HTERT RPE-1 (cell line): ENCODE data around the gene AKAP8.
"Not testable (repeated sequence)": the region's sequence is repeated elsewhere in the genome, so short reads cannot be mapped to it uniquely, and the experiment has no call there.

Experiments
- in situ Hi-C: fragments of 300-500 bp; cut with MboI; formaldehyde crosslinking; loops from 4 replicates; pipeline ENCODE4 v1.14.3; 2020; ENCODE audit warnings: low sequenced_read_pairs

Gene AKAP8

DNA sequence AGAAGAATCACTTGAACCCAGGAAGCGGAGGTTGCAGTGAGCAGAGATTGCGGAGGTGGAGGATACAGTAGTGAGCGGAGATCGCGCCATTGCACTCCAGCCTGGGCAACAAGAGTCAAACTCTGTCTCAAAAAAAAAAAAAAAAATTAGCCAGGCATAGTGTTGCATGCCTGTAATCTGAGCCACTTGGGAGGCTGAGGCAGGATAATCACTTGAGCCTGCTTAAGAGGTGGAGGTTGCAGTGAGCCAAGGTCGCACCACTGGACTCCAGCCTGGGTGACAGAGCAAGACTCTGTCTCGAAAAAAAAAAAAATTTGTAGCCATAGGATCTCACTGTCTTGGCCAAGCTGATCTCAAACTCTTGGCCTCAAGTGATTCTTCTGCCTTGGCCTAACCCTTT, 43.6 kb downstream of the AKAP8 start:
- in situ Hi-C loops: not testable (repeated sequence)

DNA sequence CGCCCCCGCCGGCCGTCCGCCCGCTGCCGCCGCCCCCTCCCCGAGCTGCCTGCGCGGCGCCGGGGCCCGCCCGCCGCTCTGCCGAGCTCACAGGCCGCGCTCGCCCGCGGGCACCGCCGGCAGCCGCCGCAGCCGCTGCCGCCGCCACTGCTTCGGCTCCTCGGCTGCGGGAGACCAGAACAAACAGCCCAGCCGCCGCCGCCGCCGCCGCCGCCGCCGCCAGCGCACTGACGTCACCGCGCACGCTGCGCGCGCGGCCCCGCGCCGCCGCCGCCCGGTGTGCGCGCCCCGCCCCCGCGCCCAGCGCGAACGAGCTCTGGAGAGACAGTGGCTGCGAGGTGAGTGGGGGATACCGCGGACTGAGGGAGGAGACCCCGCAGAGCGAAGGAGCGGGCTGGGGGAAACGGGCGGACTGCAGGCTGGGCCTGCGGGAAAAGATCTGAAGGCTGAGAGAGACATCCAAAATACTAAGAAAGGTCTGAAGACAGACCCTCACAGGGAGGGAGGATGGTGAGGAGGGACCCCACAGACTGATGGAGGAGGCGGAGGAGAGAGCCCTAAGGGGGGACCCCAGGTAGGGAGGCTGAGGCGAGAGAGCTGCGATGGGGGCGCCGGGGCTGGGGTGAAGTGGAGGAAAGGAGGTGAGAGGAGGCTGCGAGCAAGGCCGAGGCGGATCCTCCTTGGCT, 47.1 kb downstream of the AKAP8 start, which contains the start of gene BRD4:
Gene BRD4, minus strand, starts transcription at position 229 of the 686 bp plus-strand sequence. CDS start 59,440 bp downstream, outside the sequence.
- in situ Hi-C loops: no loop called here

DNA sequence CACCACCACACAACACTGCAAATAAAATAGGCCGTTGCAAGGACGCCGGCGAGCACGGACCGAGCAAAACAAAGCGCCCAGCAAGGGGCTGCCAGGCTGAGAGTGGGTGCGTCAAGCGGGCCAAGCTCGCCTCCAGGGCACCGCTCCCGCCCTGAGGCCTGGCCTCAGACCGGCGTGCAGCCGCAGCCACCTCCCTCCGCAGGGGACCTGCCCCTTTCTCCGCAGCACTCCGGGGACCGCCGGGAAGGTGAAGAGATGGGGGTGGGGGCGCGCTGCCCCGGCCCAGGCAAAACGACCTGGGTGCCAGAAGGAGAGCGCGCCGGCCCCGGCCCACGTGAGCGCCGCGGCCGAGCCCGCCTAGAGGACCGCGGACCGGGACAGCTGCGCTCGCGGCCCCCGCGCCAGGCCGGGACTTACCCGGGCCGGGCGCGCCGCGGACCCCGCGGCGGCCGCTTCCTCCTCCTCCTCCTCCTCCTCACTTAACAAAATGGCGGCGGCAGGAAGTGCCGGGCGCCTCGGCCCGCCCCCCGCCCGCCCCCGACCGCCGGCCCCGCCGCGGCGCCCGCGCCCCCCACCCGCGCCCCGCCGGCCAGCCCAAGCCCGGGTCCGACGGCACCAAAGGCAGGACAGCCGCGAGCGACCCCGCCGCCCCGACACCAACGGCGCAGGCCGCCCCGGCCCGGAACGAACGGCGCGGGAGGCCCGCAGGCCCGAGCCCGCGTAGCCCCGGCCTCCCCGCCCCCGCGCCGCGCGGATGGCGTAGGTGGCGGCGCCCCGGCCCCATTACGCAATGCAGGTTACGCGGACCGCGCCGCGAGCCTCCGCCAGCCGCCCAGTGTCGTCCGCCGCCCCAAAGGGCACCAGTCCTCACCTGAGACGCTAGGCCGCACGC, 47.9 kb downstream of the AKAP8 start:
- in situ Hi-C loops: no loop called here

DNA sequence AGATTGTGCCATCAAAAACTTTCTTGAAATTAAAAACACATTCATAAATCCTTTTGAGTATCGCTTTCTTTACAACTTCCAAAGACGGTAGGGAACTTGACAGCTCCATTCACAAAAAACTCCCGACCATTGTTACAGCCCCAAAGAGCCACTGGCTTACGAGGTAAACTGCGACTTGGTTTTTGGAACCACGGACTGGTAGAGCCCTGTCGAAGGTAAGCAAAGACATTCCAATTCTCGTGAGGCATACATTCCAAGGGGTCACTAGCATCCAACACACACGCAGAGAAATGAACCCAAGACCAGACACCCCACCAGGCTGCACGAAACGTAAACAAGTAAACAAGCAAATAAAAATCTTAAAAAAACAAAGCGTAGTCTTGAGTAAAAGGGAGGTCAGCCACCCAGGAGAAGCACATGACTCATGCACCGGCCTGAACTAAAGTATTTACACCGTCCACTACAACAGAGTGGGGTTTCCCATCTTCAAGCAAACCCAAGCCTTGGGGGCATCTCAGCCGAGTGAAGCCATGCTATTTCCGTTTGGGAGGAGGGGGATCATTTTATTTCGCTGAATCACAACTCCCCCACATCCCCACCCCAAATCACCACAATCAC, 48.7 kb downstream of the AKAP8 start:
- in situ Hi-C loops: no loop called here

DNA sequence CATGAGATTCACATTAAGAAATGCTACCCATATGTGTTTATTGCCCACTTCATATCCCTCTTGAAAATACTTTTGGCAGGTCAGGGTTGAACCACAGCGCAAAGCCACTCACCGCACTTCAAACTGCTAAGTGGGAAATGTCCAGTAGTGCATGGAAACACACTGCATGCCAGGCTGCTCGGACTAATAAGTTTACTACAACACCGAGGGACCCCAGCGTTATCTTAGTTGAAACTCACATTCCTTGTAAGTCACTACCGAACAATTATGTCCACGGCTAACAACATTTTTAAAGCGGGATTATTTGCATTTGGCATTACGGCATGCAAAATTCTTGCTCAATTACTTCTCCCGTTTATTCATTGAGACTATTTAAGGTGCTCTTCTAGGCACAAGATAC, 51.3 kb downstream of the AKAP8 start:
- in situ Hi-C loops: no loop called here

DNA sequence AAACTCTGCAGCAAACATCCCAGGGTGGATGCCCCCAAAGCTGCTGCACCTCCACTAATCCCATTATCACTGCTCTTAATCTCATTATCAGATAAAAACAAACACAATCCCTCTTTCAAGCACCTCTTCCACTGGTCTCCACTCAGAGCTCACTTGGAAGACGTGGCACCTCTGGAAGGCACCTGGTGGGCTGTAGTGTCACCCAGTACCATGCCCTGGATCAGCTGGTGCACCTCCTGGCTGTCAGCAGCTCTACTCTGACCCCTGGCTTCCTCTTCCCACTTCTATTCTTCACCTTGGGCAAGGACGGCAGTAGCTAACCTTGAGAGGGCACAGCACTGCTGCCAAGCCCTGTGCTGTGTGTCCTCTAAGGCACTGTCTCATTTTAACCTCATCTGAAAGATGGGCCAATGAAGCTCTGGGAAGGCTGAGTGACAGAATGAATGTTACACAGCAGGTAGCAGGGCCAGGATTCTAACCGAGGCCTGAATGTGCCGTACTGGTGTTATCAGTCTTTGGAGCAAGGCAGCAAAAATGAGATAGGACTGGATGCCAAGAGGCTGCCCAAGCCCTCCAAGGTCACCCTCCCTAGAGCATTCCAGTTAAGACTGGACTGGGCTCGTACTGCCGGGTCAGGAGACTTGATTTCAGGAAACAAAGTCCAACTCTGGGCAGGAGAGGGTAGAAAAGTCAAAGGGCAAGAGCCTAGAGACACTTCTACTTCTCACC, 54.6 kb downstream of the AKAP8 start:
- in situ Hi-C loops: no loop called here

DNA sequence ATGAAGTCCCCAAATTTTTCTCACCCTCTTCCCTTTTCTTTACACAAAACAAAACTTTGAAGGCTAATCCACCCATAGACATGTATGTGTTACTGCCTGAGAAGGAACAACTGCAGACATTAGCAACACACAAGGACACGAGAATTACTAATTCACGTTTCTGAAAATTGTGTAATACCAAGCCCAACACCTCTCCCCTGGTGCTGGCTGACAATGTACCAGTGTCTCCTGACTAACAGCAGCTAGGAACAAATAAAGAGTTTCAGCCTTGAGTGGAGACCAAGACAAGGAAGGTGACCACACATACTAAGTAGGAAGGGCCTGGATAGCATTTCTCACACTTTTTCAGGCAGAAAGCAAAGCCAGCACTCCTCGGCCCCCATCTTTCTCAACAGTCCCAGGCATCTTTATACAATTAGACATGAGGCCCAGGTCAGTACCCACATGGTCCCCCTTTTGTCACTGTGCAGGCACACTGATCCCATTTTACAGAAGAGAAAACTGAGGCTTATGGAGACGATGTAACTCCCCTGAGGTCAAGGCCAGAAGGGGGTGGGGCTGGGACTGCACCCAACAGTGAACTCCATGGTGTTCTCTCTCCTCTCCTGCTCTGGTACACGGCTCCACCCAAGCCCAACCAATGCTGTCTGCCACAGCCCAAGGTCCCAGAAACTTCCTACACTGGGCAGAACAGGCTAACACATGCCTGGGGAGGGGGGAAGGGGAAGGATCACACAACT, 55.9 kb downstream of the AKAP8 start:
- in situ Hi-C loops: no loop called here

DNA sequence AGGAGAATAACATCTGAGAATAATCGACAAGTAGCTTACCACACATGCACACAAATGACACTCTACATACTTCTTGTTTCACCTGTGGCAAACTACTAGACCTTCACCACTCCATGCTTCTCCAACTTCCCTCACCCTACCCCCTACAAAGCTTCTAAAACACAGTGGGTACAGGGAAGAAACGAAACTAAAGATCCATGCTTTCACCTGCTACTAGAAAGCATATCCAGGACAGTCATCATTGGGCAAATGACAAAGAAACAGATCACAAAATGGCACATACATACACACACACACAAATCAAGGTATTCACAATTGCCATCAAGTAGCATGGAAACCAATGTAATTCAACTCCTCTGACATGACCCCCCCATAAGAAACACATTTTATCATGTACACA, 57.8 kb downstream of the AKAP8 start:
- in situ Hi-C loops: no loop called here

DNA sequence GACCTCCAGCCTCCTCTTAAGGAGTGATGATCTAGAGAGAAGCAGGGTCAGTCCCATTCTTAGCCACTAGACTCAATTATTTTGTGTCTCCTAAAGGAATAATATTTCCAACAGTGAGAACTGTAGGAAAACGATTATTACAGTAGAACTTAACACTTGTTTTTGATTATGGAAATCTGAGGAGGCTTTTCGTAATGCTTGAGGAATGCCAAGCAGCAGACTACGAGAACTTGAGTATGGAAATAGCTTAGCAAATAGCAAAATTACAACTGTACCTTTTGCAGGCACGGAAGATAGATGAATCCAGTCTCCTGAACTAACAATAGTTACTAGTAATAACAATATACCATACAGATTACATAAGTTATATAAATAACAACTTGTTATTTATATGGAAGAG, 59.5 kb downstream of the AKAP8 start:
- in situ Hi-C loops: no loop called here

DNA sequence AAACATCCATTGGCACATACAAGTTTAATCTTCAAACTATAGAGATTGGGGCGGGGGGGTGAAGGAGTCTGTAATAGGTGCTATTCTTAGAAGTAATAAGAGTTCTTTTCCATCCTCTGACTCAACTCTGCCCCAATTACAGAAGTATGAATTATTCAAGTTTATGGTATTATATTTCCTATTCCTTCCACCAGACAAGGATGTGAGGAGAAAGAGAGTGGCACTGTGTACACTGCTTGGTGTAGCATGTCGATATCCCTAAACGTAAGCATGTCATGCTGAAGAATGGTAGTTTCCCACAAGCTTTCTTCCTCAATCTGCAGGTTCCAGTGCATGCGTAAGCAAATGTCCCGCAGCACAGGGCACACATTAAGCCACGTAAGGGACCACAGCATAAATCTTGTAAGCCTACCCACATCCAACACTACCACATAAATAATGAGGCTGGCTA, 61.3 kb downstream of the AKAP8 start:
- in situ Hi-C loops: no loop called here

DNA sequence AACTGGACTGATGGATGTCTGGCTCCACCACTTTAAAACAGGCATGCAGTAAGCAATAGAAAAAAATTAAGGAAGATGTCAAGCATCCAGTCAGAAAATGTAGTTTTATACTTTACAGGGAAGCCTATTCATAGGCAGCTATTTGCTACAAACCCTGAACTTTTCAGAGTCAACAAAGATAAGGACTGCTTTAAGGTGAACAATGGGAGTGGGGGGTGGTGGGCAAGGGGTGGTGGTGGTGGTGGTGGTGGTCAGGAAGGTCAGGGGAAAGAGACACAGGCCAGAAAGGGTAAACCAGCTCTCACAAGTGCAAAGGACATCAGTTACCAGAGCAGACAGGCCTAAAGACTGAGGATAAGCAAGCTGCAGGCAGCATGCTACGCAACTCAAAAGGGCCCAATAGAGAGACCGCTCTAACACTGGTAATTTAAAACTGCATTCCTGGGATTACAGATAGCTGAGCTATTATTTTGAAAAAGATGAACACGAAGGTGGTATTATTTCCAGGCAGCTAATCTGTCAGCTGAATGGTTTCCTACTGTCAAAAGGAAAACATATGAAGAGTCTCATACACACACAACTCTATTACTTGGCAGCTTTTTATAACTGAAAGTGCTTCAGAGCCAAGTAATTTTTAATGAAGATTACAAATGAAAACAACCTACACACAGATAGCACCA, 62.1 kb downstream of the AKAP8 start:
- in situ Hi-C loops: no loop called here

DNA sequence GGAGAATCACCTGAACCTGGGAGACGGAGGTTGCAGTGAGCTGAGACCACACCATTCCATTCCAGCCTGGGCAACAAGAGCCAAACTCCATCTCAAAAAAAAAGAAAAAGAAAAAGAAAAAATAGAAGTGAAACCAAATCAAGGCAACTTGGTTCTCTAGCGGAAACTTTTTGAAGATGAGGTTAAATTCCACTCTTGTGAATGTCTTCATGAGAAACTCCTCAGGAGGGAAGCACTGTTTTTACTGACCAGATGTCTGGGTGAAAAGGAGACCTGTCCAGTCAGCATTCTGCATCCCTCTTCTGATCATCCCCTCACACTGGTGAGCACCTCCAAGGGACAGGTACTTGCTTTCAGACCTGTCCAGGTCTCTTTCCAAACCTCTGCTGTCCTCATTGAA, 63.1 kb downstream of the AKAP8 start:
- in situ Hi-C loops: no loop called here

DNA sequence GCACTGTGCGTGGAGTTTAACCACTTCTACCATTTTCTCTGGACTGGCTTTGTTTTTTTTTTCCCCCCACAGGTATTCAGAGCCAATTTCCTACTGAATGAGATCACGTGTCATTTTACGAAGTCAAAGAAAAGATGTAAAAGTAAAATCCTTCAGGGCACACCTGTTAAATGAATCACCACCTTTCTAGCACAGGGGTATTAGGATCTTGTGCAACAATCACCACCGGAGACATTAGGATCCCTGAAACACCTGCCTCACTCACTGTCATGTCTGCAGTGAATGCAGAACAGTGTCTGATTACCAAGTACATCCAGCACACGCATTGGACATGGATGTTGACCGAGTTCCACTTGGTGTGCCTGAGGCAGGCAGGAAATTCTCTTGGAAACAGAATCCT, 64.5 kb downstream of the AKAP8 start:
- in situ Hi-C loops: no loop called here

DNA sequence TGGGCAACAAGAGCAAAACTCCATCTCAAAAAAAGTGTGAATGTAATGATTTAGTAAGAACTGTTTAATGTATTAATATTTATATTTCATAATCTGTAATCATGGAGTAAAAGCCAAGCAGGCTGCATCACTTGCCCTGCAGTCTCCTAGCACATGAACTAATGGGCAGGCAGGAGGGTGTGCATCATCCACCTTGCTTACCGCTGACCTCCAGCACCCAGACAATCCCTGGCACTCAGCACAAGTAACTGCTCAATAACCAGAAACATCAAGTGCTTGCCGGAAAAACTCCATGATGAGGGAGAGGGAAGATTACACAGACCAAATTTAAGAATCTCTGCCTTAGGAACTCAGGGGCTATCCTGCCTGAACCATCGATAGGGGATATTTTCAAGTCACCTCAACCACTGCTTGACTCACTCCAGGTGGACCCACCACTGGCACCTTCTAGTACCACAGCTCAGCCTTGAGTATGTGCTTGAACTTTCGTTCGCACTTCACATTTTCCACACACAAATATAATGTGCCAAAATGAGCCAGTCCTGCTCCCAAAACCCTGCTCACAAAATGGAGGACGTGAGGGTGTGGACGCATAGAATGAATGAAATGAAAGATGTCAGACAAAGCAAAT, 65.8 kb downstream of the AKAP8 start:
- in situ Hi-C loops: no loop called here

DNA sequence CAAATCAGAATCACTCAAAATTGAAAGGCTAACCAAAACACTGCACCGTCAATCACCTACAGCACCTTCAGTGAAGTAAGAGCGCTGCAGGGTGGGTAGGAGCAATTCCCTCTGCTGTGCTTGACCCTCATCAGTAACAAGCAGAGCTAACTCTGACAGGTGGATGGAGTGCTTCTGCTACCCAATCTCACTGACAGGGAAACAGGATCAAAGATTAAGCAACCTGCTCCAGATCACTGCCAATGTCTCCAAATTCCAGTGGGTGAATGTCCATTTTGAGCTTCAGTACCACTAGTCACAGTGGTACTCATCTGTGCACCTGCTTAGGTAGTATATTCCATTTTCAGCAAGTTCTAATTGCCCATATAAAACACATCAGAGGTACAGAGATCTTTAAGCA, 72.4 kb downstream of the AKAP8 start:
- in situ Hi-C loops: no loop called here

DNA sequence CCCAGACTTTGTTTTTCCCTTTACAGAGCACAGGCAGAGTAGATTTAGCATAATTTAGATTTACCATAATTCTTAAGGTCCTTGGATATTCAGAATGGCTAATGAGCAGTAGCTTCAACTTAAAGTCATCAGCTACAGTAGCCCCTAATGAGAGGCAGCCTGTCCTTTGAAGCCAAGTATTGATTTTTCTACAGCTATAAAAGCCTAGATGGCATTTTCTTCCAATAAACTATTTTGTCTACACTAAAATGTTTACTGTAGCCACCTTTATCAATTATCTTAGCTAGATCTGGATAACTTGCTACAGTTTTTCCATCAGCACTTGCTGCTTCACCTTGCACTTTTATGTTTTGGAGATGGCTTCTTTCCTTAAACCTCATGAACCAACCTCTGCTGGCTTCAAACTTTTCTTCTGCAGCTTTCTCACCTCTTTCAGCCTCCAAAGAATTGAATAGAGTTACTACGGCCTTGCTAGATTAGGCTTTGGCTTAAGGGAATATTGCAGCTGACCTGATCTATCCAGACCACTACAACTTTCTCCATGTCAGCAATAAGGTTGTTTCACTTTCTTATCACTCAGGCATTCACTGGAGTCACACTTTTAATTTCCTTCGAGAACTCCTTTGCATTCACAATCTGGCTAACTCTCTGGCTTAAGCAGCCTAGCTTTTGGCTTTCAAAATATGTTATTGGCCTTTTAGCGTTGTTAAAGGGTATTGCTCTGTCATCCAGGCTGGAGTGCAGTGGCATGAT, 73.8 kb downstream of the AKAP8 start:
- in situ Hi-C loops: no loop called here

DNA sequence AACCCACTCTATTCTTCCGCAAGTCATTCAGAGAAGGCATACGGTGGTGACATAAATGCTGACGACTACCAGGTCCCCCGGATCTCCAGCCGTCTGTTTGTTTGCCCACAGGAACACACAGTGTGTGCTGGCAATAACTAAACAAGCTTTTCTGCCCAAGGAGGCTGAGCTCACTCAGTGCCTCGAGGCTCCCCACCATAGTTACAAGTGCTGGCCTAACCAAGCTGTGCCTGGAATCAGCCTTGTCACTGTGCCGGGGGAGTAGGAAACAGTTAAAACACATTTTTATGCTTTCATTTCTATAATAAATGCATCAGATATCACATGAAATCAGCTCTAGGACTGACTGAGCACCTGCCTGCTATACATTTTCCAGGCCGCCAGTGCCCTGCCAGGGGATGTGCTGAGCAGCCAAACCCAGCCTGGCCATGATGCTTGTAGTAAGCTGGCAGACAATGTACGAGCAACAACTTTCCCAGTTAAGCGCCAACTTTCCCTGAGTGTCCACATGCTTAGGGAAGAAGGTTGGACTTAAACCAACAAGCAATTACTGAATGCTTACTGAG, 75.4 kb downstream of the AKAP8 start:
- in situ Hi-C loops: no loop called here
